Gastrocnemius medialis (tissue), 4 donors: ENCODE results near the gene PHOSPHO2. TPM values are rescaled to one million over a fixed set of nuclear protein-coding genes. Genes with fewer than 3 reads are reported as not detected.

Experiments
- ATAC-seq, 2 donors: fragments of 150-250 bp; one replicate each; pipeline ENCODE4 v1.9.1; 2016
- DNase-seq, 2 donors: peaks; one replicate each; pipeline ENCODE4 v3.0.0-alpha.2; 2019
- H3K27ac ChIP-seq, 4 donors: fragments of 200-600 bp; sonication (generic); 1 replicate in 1 of 4; 2 replicates in 3 of 4; pipeline ENCODE4 v1.5.1; 2016 to 2018; ENCODE audit warnings: mild to moderate bottlenecking in 2 of 4, moderate library complexity in 1 of 4
- H3K27me3 ChIP-seq, 3 donors: fragments of 200-600 bp; sonication (generic) in 2 of 3; 1 replicate in 1 of 3; 2 replicates in 2 of 3; pipeline versions ENCODE4 v1.5.1 to v1.6.0; 2016 to 2019; ENCODE audit warnings: mild to moderate bottlenecking in 1 of 3, moderate library complexity in 1 of 3
- H3K36me3 ChIP-seq, 2 donors: fragments of 200-600 bp; sonication (generic) in 1 of 2; one replicate each; pipeline ENCODE4 v1.5.1; 2017 to 2018
- H3K4me1 ChIP-seq, 2 donors: fragments of 200-600 bp; sonication (generic) in 1 of 2; one replicate each; pipeline ENCODE4 v1.5.1; 2016 to 2017; ENCODE audit warnings: mild to moderate bottlenecking in 2 of 2
- H3K4me3 ChIP-seq, 4 donors: fragments of 200-600 bp; sonication (generic) in 3 of 4; 1 replicate in 1 of 4; 2 replicates in 3 of 4; pipeline ENCODE4 v1.5.1; 2016 to 2019; ENCODE audit warnings: mild to moderate bottlenecking in 2 of 4
- H3K9me3 ChIP-seq, 3 donors: fragments of 200-600 bp; sonication (generic) in 2 of 3; 1 replicate in 1 of 3; 2 replicates in 2 of 3; pipeline ENCODE4 v1.5.1; 2016 to 2019
- POLR2A ChIP-seq, 2 donors: fragments of 450-650 bp; IDR thresholded peaks; one replicate each; pipeline ENCODE4 v1.6.1; 2017; ENCODE audit warnings: antibody characterized with exemption in 2 of 2, mild to moderate bottlenecking in 2 of 2, moderate library complexity in 2 of 2
- in situ Hi-C, 4 donors: fragments of 200-750 bp; cut with MboI; loops; one replicate each; pipeline versions ENCODE4 v1.15.0 to v1.8.0; 2017; ENCODE audit warnings: low sequenced_read_pairs in 4 of 4
- intact Hi-C: fragments of 100-400 bp; cut with DNase I; formaldehyde crosslinking; loops from one replicate; pipeline ENCODE4 v1.15.1; 2023; ENCODE audit warnings: low total_unique reads
- total RNA-seq, 4 donors: library from RNA; depleted of rRNA; stranded (reverse); fragments of >200 nt; gene quantifications; one replicate each; pipeline versions ENCODE4 v1.1.0 to v1.2.3, GENCODE V29; 2016
- TF ChIP-seq, protein P1 (sequence below), 5 experiments: fragments of 450-650 bp in 3 of 5; fragments of 200-600 bp in 2 of 5; sonication (generic) in 2 of 5; IDR thresholded peaks in 4 of 5; conservative IDR thresholded peaks in 1 of 5; 1 replicate in 4 of 5; 2 replicates in 1 of 5; pipeline ENCODE4 v1.5.1; 2016 to 2019; ENCODE audit warnings: antibody characterized with exemption in 5 of 5, mild to moderate bottlenecking in 3 of 5, moderate library complexity in 3 of 5

Gene PHOSPHO2
- total RNA-seq, 4 donors from 2014 or later = 2.0 to 9.4 (median 2.9) TPM

DNA sequence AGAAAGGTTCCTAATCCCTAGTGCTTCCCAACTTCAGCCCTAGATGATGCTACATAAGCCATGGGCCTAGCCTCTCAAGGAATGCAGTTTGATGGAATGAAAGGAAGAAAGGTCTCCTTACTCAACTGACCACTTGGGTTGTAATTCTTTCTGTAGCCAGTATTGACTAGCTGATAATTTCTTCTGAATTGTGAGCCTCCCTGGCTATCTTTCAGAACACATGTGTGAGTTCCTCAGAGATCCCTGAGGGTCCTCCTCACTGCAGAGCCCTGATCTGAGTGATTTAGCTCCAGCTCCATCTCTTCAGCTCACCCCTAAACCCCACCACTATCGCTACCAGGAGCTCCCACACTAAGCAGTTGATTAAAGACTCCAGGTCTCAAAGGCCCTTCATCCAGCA, 31.5 kb upstream of the PHOSPHO2 start:
- Histone ChIP-seq H3K27ac (no peak overlapping the region), H3K36me3 (no peaks in the 10 kb centered on the region), H3K4me3 (no peak overlapping the region), H3K9me3 (no peaks in the 10 kb centered on the region), H3K27me3 (no peaks in the 10 kb centered on the region), H3K4me1 (no peaks in the 10 kb centered on the region)
- ATAC-seq = no peak
- in situ Hi-C loops (no loop called here), intact Hi-C loops (no loop called here)
- TF ChIP-seq, protein P1, sequence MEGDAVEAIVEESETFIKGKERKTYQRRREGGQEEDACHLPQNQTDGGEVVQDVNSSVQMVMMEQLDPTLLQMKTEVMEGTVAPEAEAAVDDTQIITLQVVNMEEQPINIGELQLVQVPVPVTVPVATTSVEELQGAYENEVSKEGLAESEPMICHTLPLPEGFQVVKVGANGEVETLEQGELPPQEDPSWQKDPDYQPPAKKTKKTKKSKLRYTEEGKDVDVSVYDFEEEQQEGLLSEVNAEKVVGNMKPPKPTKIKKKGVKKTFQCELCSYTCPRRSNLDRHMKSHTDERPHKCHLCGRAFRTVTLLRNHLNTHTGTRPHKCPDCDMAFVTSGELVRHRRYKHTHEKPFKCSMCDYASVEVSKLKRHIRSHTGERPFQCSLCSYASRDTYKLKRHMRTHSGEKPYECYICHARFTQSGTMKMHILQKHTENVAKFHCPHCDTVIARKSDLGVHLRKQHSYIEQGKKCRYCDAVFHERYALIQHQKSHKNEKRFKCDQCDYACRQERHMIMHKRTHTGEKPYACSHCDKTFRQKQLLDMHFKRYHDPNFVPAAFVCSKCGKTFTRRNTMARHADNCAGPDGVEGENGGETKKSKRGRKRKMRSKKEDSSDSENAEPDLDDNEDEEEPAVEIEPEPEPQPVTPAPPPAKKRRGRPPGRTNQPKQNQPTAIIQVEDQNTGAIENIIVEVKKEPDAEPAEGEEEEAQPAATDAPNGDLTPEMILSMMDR (IDR thresholded peaks at IDR 0.05 in 4 of 5, conservative IDR thresholded peaks at IDR 0.05 in 1 of 5) = no peak
- no peak for TF ChIP-seq POLR2A (IDR thresholded peaks at IDR 0.05)
- DNase-seq = no peak

DNA sequence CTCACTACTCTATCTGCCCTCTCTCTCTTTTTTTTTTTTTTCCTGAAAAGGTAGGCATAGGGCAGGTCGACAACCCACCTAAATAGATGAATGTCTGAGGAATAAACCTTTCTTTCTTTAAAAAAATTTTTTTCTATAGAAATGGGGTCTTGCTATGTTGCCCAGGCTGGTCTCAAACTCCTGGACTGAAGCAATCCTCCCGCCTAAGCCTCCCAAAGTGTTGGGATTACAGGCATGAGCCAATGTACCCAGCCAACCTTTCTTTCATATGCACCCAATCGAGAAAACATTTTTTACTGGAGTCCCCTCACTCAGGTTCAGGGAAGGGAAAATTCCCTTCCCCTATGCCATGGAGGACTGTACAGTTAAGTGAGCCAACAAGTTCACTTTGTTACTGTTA, 31.0 kb upstream of the PHOSPHO2 start:
- Histone ChIP-seq H3K9me3 (no peaks in the 10 kb centered on the region), H3K36me3 (no peaks in the 10 kb centered on the region), H3K4me3 (no peak overlapping the region), H3K27me3 (no peaks in the 10 kb centered on the region), H3K4me1 (no peaks in the 10 kb centered on the region), H3K27ac (no peak overlapping the region)
- in situ Hi-C loops = no loop called here
- no peak for TF ChIP-seq POLR2A (IDR thresholded peaks at IDR 0.05)
- TF ChIP-seq, protein P1 (IDR thresholded peaks at IDR 0.05 in 4 of 5, conservative IDR thresholded peaks at IDR 0.05 in 1 of 5) = no peak
- ATAC-seq (no peak), DNase-seq (no peak)
- intact Hi-C loops = no loop called here

DNA sequence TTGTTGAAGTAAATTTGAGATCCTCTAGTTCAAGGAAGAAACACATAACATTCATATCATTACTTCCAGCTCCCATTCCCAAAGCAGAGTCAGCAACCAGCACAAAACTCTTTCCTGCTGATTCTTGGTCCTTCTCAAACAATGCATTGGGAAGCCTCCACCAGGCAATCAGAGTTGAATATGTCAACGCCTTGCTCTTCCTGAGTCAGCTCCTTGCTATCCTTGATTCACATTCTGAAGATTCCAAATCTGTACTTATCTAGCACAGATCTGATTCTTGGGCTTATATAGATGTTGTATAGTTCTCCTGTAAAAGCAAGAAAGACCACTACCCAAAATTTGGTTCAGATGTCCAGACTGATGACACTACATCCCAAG, 29.7 kb upstream of the PHOSPHO2 start:
- no peaks in the 10 kb centered on the region for H3K36me3 ChIP-seq
- no peaks in the 10 kb centered on the region for H3K9me3 ChIP-seq
- in situ Hi-C loops (no loop called here), intact Hi-C loops (no loop called here)
- no peak overlapping the region for H3K27ac ChIP-seq
- TF ChIP-seq POLR2A (IDR thresholded peaks at IDR 0.05) = no peak
- TF ChIP-seq, protein P1 (IDR thresholded peaks at IDR 0.05 in 4 of 5, conservative IDR thresholded peaks at IDR 0.05 in 1 of 5) = no peak
- H3K4me1 ChIP-seq = no peaks in the 10 kb centered on the region
- ATAC-seq (no peak), DNase-seq (no peak)
- H3K27me3 ChIP-seq = no peaks in the 10 kb centered on the region
- no peak overlapping the region for H3K4me3 ChIP-seq

DNA sequence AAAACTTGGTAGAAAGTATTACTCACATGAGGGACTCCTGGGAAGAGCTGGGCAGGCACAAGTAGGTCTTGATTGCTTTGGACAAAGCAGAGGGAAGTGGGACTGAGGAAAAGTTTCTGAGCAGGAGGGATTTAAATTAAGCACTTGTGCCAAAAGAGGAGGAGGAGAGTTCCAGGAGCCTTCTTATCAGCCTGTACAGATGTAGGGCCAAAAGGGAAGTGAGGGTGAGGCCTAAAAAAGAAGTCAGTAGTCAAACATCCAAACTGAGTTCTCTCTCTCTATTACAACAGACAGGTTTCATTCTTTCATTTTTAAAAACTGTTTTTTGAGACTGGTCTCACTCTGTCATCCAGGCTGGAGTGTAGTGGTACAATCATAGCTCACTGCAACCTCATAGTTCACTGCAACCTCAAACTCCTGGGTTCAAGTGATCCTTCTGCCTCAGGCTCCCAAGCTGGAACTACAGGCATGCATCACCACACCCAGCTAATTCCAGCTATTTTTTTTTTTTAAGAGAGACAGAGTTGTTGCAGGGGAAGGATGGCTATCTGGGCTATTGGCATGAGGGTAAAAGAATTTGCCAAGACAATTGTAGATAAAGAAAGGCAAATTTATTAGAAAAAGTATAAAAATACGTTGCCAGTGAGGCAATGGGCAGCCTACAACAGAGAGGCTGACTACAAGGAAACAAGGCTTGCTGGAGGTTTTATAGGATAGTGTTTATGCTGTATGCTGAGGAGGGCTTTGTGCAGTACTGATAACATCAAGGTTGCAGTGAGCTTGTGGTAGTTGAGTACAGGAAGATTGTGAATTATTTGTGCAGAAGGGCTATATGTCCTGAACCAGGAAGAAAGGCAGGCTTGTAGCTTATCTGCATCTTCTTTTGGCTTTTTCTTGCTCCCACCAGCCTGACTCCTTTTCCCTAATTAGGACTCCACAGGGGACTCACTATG, 29.0 kb upstream of the PHOSPHO2 start:
- TF ChIP-seq POLR2A (IDR thresholded peaks at IDR 0.05) = no peak
- TF ChIP-seq, protein P1 (IDR thresholded peaks at IDR 0.05 in 4 of 5, conservative IDR thresholded peaks at IDR 0.05 in 1 of 5) = no peak
- no peaks in the 10 kb centered on the region for H3K9me3 ChIP-seq
- no peak overlapping the region for H3K27ac ChIP-seq
- in situ Hi-C loops = no loop called here
- no peak overlapping the region for H3K4me3 ChIP-seq
- H3K4me1 ChIP-seq = no peaks in the 10 kb centered on the region
- ATAC-seq = no peak
- no peaks in the 10 kb centered on the region for H3K27me3 ChIP-seq
- intact Hi-C loops = no loop called here
- no peak for DNase-seq
- no peaks in the 10 kb centered on the region for H3K36me3 ChIP-seq
